ENCODE data around the gene C1orf198. TPM values are rescaled to one million over a fixed set of nuclear protein-coding genes. Genes with fewer than 3 reads are reported as not detected.

Gene C1orf198
- total RNA-seq, 1 donor, result 75.6 TPM

GRCh38 chr1:230839173-230839572, 29.1 kb downstream of the C1orf198 start:
- H3K4me3 ChIP-seq (ENCODE audit: low read depth, low read length), result no peak overlapping the region
- no peak for DNase-seq (ENCODE audit: low read depth)
- no peak for TF ChIP-seq CTCF (IDR thresholded peaks at IDR 0.05; ENCODE audit: insufficient read depth, low read length)

- H3K4me3 ChIP-seq (ENCODE audit: low read depth, low read length), result no peak overlapping the region
- no peak for TF ChIP-seq CTCF (IDR thresholded peaks at IDR 0.05; ENCODE audit: insufficient read depth, low read length)
- DNase-seq (ENCODE audit: low read depth), result no peak
Observed at GRCh38 chr1:230836793-230837192, 31.5 kb downstream of the C1orf198 start.

- no peak overlapping the region for H3K4me3 ChIP-seq (ENCODE audit: low read depth, low read length)
- no peak for DNase-seq (ENCODE audit: low read depth)
- TF ChIP-seq CTCF (IDR thresholded peaks at IDR 0.05; ENCODE audit: insufficient read depth, low read length), result no peak
Observed at GRCh38 chr1:230836347-230836746, 32.0 kb downstream of the C1orf198 start.

- no peak for TF ChIP-seq CTCF (IDR thresholded peaks at IDR 0.05; ENCODE audit: insufficient read depth, low read length)
- H3K4me3 ChIP-seq (ENCODE audit: low read depth, low read length), result no peak overlapping the region
- no peak for DNase-seq (ENCODE audit: low read depth)
Observed at GRCh38 chr1:230834292-230834691, 34.0 kb downstream of the C1orf198 start.

GRCh38 chr1:230833511-230833910, 34.8 kb downstream of the C1orf198 start:
- H3K4me3 ChIP-seq (ENCODE audit: low read depth, low read length), result no peak overlapping the region
- no peak for DNase-seq (ENCODE audit: low read depth)
- no peak for TF ChIP-seq CTCF (IDR thresholded peaks at IDR 0.05; ENCODE audit: insufficient read depth, low read length)

- no peak overlapping the region for H3K4me3 ChIP-seq (ENCODE audit: low read depth, low read length)
- DNase-seq (ENCODE audit: low read depth), result peak; percentile 54
- no peak for TF ChIP-seq CTCF (IDR thresholded peaks at IDR 0.05; ENCODE audit: insufficient read depth, low read length)
Observed at GRCh38 chr1:230832476-230832875, 35.8 kb downstream of the C1orf198 start.

- DNase-seq (ENCODE audit: low read depth), result peak; percentile 98
- TF ChIP-seq CTCF (IDR thresholded peaks at IDR 0.05; ENCODE audit: insufficient read depth, low read length), result no peak
- no peak overlapping the region for H3K4me3 ChIP-seq (ENCODE audit: low read depth, low read length)
Observed at GRCh38 chr1:230831771-230832170, 36.5 kb downstream of the C1orf198 start.
